Adrenal gland (tissue), 5 donors: Measurements from ENCODE around the gene PCDHA5.
"Not testable (repeated sequence)": the region's sequence is repeated elsewhere in the genome, so short reads cannot be mapped to it uniquely, and the experiment has no call there.

Experiments used
- CTCF ChIP-seq, 6 experiments: fragments of 450-650 bp in 4 of 6; fragments of 200-600 bp in 2 of 6; sonication (generic) in 1 of 6; IDR thresholded peaks; 1 replicate in 5 of 6; 2 replicates in 1 of 6; pipeline versions ENCODE4 v1.5.1 to v1.8.0; 2016 to 2021; ENCODE audit warnings: antibody characterized with exemption in 6 of 6, mild to moderate bottlenecking in 2 of 6, moderate library complexity in 1 of 6
- POLR2A ChIP-seq, 2 donors: fragments of 450-650 bp; IDR thresholded peaks; one replicate each; pipeline ENCODE4 v1.6.1; 2017; ENCODE audit warnings: antibody characterized with exemption in 2 of 2, mild to moderate bottlenecking in 2 of 2, moderate library complexity in 1 of 2
- donor health status: DM: no; HTN: no; CAD: no.

- not testable (repeated sequence) for TF ChIP-seq CTCF, POLR2A (IDR thresholded peaks at IDR 0.05)
Measured at GRCh38 chr5:140829511-140830501, 8.4 kb downstream of the PCDHA5 start.
